PFSK-1 (cell line): Measurements from ENCODE around the gene SORBS2.

Experiments
- FOXP2 ChIP-seq: optimal IDR thresholded peaks from 2 replicates; pipeline ENCODE3; 2011; ENCODE audit warnings: borderline replicate concordance, control low read depth, inconsistent platforms; ENCODE audit not compliant: insufficient read depth; ENCODE audit errors: extremely low read length, extremely low read depth
- POLR2AphosphoS5 ChIP-seq: IDR thresholded peaks from 2 replicates; pipeline ENCODE4 v1.6.1; 2012; ENCODE audit warnings: low read depth, mild to moderate bottlenecking, control low read depth, low read length, moderate library complexity
- SIN3A ChIP-seq: IDR thresholded peaks from 2 replicates; pipeline ENCODE4 v1.6.1; 2012; ENCODE audit warnings: mild to moderate bottlenecking, low read length, moderate library complexity, borderline replicate concordance; ENCODE audit not compliant: insufficient read depth
- TAF1 ChIP-seq: IDR thresholded peaks from 2 replicates; pipeline ENCODE4 v1.6.1; 2012; ENCODE audit warnings: low read length, control low read depth, borderline replicate concordance; ENCODE audit not compliant: insufficient read depth
- TF ChIP-seq, protein P1 (sequence below), 2 experiments: IDR thresholded peaks; 2 replicates each; pipeline versions ENCODE4 v1.6.1 to v1.8.0; 2011 to 2012; ENCODE audit warnings: low read depth in 2 of 2, low read length in 2 of 2, control low read depth in 1 of 2, inconsistent platforms in 1 of 2, mild to moderate bottlenecking in 1 of 2, moderate library complexity in 1 of 2; ENCODE audit not compliant: insufficient read depth in 1 of 2

DNA sequence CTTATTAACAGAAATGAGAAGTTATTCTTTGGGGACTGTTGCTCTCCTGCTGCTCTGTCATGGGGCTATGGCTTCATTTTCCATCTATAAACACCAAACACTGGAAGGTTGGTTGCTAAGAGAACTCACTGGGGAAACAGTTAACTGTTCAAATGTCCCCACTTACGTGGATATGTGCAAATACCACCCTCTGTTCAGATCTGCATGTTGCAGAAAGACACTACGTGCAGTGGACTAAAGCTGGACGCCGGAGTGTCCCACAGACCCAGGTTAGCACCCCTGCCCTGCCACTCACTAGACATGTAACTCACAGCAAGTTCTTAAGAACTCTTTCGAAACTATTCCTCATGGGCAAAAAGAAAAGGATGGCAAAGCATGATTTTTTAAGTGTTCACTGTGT is 62.1 kb downstream of the SORBS2 start:
- TF ChIP-seq POLR2AphosphoS5: no peak
- TF ChIP-seq TAF1: no peak
- TF ChIP-seq, protein P1, sequence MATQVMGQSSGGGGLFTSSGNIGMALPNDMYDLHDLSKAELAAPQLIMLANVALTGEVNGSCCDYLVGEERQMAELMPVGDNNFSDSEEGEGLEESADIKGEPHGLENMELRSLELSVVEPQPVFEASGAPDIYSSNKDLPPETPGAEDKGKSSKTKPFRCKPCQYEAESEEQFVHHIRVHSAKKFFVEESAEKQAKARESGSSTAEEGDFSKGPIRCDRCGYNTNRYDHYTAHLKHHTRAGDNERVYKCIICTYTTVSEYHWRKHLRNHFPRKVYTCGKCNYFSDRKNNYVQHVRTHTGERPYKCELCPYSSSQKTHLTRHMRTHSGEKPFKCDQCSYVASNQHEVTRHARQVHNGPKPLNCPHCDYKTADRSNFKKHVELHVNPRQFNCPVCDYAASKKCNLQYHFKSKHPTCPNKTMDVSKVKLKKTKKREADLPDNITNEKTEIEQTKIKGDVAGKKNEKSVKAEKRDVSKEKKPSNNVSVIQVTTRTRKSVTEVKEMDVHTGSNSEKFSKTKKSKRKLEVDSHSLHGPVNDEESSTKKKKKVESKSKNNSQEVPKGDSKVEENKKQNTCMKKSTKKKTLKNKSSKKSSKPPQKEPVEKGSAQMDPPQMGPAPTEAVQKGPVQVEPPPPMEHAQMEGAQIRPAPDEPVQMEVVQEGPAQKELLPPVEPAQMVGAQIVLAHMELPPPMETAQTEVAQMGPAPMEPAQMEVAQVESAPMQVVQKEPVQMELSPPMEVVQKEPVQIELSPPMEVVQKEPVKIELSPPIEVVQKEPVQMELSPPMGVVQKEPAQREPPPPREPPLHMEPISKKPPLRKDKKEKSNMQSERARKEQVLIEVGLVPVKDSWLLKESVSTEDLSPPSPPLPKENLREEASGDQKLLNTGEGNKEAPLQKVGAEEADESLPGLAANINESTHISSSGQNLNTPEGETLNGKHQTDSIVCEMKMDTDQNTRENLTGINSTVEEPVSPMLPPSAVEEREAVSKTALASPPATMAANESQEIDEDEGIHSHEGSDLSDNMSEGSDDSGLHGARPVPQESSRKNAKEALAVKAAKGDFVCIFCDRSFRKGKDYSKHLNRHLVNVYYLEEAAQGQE (IDR thresholded peaks at IDR 0.05; ENCODE audit: insufficient read depth in 1 of 2, low read depth in 2 of 2, low read length in 2 of 2): no peak
- no peak for TF ChIP-seq FOXP2
- no peak for TF ChIP-seq SIN3A
